GF-D8 (cell line): ENCODE data around the gene SNX1.
"Not testable (repeated sequence)": the region's sequence is repeated elsewhere in the genome, so short reads cannot be mapped to it uniquely, and the experiment has no call there.

Experiments
- DNase-seq: peaks from one replicate; lab custom pipeline; 2025; lab: John Stamatoyannopoulos, UW

SNX1 gene, protein sequence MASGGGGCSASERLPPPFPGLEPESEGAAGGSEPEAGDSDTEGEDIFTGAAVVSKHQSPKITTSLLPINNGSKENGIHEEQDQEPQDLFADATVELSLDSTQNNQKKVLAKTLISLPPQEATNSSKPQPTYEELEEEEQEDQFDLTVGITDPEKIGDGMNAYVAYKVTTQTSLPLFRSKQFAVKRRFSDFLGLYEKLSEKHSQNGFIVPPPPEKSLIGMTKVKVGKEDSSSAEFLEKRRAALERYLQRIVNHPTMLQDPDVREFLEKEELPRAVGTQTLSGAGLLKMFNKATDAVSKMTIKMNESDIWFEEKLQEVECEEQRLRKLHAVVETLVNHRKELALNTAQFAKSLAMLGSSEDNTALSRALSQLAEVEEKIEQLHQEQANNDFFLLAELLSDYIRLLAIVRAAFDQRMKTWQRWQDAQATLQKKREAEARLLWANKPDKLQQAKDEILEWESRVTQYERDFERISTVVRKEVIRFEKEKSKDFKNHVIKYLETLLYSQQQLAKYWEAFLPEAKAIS

DNA sequence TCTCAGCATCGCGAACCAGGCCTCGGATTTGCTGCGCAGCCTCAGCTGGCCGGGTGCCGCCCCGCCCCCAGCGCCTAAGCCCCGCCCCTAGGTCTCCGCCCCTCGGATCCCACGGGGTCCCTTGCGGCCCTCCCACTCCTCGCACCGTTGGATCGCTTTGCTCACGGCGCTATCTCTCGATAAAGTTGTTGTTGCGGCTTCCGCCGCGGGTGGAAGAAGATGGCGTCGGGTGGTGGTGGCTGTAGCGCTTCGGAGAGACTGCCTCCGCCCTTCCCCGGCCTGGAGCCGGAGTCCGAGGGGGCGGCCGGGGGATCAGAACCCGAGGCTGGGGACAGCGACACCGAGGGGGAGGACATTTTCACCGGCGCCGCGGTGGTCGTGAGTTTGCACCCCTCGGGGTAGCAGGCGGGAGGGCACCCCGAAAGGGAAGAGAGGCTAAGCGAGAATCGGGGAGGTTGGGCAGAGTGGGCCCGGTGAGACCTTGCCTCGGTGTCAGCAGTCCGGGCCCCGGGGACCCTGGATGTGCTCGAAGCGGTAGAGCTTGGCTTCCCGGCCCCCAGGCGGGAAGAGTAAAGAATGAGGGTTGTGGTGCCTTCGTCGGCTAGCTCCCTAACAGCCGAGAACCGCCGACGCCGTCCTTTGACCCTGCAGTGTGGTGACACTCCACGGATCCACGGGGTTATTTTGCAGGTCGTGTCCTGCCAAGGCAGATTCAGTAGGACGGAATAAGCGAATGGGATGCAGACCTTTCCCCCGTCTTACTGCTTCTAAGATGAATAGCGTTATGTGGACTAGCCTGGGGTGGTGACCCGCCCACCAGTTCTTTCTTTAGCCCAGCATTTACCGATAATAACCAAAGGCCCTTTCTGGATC, at the start of gene SNX1:
SNX1 (plus strand) TSS at position 188 of the 873 bp plus-strand sequence; CDS start at position 220, 32 bp downstream.
- peak; percentile 60 for DNase-seq

DNA sequence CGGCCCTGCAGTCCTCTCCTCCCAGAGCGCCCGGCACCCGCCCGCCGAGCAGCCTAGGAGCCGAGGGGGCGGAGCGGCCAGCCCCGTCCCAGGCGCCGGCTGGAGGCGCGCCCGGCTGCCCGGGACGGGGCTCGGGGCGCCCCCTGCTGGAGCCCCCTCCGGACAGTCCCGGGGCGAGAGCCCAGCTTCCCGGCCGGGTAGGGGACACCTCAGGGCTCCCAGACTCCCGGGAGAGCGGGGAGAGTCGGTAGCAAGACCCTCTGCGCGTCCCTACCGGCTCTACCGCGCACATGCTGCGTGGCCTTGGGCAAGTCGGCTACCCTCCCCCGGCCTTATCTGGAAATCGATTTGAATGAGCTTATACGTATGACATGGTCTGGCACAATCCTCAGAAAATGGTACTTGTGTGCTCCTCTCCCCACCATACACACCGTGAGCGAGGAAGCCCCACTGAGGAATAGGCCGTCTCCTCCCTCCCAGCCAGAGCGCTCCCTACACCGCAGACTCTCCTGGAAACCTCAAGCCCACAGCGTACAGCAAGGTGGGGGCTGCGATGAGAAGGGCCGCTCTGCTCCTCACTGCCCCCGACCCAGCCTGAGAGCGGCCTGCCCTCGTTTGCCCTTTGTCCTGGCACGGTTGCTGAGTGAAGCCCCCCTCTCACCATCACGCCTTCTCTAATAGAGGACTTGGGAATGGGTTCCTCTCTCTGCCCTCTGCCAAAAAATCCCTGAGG, 49.2 kb upstream of the SNX1 start, which contains the start of gene DAPK2:
DAPK2 (minus strand) TSS at position 65 of the 733 bp plus-strand sequence. CDS start 6,224 bp downstream, outside the sequence.
- DNase-seq = no peak

DNA sequence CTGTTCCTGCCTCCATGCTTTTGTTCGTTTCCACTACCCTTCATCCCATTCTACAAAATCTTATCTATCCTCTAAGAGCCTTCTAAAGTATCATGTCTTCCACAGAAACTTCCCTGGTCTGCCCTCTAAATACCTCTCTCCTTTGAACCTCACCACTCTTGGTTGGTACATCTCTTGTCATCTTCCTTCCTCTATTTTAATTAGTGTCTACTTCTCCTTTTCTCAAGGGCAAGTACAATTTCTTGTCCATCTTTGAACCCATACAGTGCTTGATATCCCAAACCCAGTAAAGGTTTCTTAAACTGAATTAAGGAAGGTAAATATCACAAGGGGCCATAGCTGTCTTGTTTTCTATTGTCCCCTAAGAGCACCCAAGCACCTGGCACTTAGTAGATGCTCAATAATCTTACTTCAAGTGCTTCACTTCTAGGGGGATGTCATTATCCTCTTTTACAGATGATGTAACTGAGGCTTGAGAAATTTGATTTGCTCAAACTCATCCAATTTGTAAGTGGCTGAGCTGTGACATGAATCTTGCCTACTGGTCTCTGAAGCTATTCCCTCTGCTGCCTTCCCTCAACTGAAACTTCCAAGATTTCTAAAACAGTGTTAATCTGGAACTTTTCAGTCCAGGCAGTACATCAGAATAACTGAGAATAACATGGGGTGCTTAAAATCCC, 46.9 kb upstream of the SNX1 start:
- peak; percentile 9 for DNase-seq

DNA sequence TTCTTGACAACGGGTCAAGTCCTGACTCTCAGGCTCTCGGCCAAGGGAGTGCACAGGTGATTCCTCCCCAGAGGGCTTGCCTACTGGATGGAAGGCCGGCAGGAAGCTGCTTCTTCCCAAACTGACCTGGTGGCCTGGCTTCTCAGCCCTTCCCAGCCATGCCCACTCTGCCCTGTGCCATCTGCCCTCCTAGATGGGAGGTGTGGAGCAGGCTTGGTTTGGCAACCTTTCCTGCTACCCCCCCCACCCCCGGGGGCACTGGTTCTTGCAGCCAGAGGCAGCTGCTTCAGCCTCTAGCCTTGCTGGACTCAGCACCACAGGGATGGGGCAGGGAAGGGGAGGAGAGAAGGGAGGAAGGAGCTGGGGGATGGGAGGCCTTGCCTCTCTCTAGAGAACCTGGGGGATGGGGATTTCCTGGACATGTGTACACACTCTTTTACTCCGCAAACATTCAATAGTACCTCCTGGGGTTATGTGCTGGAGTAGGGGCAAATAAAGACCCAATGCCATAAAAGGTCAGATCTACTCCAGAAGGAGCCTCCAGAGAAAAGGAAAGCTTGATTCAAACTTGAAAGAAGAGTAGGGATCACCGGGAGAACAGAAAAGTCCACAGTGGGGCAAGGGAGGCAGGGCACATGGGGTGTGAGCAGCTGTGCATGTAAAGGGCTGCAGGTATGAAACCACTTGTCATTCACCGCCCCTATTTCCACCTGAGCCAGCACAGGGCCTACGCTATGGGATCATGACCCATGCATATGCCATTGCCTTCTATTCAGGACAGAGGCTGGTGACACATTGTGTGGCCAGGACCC, 45.3 kb upstream of the SNX1 start:
- no peak for DNase-seq

DNA sequence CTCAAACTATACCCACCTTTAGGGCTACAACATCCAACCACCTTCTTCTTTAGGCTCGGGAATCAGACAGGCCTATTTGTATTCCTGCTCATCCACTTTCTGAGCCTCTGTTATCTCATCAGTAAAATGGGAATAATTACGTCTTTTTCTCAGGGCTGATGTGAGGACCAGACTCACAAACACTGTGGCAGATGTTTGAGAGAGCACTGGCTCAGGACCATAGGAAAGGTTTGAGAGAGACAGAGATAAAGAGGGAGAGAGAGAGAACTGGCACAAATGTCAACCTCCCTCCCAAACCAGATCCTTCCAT, 44.7 kb upstream of the SNX1 start:
- DNase-seq = no peak

DNA sequence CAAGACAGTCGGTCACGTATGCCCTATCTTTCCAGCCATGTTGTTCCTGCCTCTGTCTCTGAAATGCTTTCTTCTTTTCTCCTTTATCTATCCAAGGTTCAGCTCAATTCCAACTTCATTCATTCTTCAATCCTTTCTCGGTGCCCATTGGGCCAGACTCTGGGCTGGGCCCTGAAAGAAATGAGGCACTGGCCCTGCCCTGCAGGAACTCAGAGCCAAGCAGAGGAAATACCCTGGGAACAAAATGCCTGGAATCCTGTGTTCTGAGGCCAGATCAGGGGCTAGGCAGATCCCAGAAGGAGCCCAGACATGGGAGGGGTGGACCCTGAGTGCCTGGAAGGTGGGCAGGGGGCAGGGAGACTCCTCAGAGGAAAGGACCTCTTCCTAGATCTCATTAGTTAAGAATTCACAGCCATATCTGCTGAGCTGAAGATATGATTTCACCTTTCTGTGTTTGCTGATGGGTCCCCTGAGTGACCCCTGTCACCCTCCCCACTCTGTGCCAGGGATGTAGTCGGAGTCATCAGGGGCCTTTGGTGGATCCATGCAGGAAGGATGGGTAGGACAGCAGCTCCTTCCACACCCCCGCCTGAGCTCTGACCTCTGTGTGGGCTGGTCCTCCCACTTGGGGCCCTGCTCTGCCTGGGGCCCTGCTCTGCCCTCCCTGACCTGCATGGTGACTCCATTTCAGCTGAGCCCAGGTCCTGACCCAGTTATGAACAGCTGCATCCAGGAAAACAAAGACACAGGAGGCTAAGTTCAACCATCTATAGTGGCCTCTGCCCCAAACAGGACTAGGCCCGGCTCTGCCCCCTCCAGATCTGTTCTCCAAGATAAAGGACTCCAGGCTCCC, 44.1 kb upstream of the SNX1 start:
- DNase-seq = no peak

DNA sequence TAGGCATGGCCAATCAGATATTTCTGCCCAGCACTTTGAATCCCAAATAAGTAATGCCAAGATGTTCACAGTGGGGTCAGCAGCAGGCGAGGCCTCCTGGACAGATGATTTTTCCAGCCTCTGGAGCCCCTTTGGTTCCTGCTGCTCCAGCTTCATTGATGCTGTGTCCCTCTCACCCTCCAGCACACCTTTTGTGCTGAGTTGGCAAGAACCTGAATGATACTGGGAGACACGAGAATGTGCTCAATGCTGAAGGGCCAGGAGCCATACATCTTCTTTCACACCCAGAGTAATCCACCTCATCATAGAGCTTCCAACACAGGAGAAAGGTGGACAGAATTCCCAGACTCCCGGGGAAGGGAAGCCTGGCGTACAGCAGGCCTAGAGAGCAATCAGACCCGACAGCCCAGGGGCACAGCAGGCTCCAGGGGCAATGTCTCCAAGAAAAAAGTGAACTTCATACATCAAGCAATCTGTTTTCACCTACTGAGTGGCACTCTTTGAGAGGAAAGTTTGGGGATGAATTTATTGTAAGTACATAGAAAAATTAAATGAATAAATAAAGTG, 42.8 kb upstream of the SNX1 start:
- no peak for DNase-seq

DNA sequence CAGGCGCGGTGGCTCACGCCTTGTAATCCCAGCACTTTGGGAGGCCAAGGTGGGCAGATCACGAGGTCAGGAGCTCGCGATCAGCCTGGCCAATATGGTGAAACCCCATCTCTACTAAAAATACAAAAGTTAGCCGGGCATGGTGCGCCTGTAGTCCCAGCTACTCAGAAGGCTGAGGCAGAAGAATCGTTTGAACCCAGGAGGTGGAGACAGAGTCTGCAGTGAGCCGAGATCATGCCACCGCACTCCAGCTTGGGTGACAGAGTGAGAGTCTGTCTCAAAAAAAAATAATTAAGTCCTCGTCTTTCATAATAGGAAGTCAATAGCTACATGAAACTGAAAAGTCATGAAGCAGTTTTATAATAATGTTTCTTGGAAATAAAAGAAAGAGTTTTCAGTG, 42.1 kb upstream of the SNX1 start:
- DNase-seq = not testable (repeated sequence)

DNA sequence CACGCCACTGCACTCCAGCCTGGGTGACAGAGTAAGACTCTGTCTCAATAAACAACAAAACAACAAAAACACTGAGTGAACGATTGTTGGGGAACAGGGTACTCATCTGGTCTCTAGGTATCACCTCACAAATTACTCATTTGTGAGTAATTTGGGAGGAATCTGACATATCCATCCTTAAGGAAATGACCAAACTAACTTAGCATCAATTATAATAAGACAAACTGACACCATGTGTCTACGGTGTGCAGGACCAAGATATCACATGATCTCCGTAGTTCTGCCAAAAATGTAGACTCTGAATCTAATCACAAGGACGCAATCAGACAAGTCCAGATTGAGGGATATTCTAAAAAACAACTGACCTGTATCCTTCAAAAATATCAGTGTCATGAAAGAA, 37.5 kb upstream of the SNX1 start:
- no peak for DNase-seq

DNA sequence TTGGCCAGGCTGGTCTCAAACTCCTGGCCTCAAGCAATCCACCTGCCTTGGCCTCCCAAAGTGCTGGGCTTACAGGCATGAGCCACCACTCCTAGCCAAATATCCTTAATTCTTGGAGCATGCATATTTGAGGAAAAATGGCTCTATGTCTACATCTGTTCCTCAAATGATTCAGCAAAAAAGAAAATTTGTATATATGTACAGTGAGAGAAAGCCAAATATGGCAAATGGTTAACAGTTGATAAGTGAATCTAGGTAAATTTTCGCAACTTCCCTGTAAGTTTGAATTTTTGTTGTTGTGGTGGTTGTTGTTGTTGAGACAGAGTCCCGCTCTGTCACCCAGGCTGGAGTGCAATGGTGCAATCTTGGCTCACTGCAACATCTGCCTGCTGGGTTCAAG, 36.7 kb upstream of the SNX1 start:
- DNase-seq = not testable (repeated sequence)

DNA sequence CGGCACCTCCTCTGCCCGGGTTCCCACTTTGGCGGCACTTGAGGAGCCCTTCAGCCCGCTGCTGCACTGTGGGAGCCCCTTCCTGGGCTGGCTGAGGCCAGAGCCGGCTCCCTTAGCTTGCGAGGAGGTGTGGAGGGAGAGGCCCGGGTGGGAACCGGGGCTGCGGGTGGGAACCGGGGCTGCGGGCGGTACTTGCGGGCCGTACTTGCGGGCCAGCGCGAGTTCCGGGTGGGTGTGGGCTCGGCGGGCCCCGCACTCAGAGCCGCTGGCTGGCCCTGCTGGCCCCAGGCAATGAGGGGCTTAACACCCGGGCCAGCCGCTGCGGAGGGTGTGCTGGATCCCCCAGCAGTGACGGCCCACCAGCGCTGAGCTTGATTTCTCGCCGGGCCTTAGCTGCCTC, 35.1 kb upstream of the SNX1 start:
- DNase-seq = no peak

DNA sequence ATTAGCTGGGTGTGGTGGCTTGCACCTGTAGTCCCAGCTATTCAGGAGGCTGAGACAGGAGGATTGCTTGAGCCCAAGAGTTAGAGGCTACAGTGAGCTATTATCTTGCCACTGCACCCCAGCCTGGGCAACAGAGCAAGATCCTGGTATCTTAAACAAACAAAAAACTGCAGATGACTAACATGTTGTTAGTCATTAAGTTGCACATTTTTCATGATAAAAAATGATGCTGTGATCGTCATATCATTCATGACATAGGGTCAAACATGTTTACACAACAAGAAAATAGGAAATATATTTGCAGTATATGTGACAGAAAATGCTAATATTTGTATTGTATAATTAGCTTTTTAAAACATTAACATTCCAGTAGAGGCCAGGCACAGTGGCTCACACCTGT, 29.3 kb upstream of the SNX1 start:
- DNase-seq = no peak

DNA sequence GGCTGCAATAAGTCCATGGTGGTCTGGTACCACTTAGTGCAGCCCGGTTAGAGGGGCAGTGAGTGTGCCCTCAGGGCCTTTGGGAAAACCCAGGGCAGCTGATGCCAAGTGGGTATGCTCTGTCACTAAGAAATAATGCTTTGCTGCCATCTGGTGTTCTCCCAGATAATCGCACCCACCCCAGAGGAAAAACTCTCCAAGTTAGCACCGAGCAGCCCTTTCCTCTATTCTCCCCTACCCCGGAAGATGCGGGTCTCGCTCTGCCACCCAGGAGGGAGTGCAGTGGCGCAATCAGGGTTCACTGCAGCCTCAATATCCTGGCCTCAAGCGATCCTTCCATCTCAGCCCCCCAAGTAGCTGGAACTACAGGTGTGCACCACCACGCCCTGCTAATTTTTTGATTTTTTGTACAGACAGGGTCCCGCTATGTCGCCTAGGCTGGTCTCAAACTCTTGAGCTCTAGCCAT, 28.2 kb upstream of the SNX1 start:
- no peak for DNase-seq

DNA sequence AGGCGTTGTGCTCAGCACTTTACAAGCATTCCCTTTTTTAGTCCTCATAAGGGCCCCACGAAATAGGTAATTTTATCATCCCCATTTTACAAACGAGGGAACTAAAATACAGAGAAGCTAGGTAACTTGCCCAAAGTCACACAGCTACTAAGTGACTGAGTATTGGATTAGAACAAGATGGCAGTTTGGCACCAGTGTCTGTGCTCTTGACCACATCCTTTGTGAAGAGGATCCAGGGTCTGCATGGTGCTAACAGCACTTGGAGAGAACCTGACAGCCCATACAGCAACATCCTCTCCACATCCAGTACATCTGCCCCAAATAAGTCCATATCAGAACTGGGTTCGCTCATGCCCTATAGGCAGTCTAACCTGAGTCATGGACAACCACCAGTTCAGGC, 27.6 kb upstream of the SNX1 start:
- DNase-seq = no peak

DNA sequence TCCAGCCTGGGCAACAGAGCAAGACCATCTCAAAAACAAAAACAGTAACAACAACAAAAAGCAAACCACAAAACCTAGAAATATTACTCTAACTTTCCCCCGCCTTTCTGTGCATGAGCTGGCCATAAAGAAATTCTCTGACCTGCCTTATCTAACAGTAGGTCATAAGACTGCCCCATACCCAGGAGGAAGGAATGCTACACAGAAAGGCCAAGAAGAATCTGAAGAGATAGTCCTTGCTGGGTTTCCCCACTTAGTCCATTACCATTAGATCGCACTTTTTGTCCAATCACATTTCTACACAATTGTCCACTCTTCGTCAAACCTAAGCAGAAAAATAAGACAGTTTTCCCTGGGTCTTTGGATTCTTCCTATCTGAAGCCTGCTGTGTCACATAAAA, 25.7 kb upstream of the SNX1 start:
- no peak for DNase-seq

DNA sequence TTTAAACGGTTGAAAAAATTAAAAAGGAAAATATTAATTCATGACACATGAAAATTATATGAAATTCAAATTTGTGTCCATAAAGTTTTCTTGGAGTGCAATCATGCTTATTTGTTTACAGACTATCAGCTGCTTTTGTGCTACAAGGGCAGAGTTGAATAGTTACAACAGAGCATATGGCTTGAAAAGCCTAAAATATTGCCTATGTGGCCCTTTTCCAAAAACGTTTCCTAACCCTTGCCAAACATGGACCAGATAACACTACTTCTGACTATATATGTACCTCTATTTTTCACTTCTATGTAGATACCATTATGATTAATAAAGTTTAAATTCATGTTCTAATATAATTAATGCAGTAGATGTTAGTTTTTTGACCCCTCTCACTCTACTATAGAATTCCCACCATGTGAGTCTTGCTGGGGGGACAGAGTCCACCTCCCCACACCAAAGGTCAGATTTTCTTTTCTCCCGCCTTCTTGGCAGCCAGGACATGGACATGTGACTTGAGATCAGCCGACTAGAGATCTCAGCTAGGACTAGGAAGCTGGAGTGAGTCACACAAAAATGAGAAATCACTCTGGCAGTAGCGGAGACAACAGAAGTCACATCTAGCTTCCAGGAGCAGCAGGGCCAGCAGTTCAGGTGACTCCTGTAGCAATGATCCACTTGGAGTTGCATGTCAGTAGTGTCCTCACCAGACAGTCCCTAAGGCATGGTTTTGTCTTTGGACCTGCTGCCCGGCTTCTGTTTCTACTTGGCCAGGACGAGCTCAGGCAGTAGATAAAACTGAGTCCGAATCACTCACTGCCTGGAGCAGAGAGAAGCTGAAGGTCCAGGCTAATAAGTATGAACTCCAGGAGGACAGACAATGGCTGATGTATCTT, 24.6 kb upstream of the SNX1 start:
- DNase-seq = no peak

DNA sequence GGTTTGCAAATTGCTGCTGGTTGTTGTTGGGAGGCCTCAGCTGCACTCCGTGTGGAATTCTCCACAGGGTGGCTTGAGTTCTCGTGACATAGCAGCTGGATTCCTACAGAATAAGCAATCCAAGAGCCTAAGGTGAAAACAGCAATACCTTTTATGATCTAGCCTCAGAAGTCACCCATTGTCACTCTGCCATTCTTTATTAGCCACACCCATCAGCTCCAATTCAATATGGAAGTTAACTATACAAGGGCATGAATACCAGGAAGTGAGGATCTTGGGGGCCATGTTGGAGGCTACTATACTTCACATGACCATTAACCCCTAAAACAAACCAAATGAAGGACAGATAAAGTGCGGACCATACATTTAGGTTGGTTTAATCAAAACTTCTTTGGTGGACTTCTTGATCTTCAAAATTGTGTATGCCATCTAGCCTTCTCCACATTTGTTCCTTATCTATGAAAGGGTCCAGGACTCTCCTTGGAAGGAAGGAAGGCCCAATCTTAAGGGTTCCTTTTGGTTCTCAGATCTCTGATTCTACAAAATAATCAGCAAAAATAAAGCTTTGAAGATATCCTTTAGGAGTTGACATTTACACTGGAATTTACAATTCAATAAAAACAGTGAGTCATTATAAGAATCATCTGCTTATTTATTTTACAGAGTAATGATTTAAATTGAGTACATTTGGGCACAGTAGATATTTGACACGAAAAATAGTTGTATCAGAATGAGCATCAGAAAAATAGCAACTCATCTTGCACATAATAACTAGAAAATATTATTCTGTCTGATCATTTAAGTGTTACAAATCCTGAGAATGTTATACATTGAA, 23.6 kb upstream of the SNX1 start:
- DNase-seq = no peak
